Measurements from ENCODE around the gene LRRTM4.

GRCh38 chr2:76938153-76938552 lies 584.0 kb downstream of the LRRTM4 start:
- TF ChIP-seq CTCF (IDR thresholded peaks at IDR 0.05) (no peak), POLR2A (IDR thresholded peaks at IDR 0.05) (no peak)

Data from thyroid gland (tissue), 4 donors.